GM21717 (cell line): ENCODE data around the gene HEXD.

Experiments used
- ATAC-seq: cut with Tn5 transposase; IDR thresholded peaks from one replicate; pipeline ENCODE4 v1.9.1; 2021; ENCODE audit warnings: mild to moderate bottlenecking, moderate library complexity; ENCODE audit not compliant: unreplicated experiment

The HEXD gene

GRCh38 chr17:82414548-82415281 is 3.4 kb upstream of the HEXD start:
- ATAC-seq = no peak

GRCh38 chr17:82415336-82415735 is 2.8 kb upstream of the HEXD start:
- ATAC-seq = no peak

GRCh38 chr17:82415786-82416185 is 2.4 kb upstream of the HEXD start:
- no peak for ATAC-seq

- no peak for ATAC-seq
These were observed 1.9 kb upstream of the HEXD start for GRCh38 chr17:82416264-82416663.

GRCh38 chr17:82416771-82417170 is 1.4 kb upstream of the HEXD start:
- no peak for ATAC-seq

- no peak for ATAC-seq
These were observed 1.4 kb downstream of the HEXD start for GRCh38 chr17:82419540-82419939.

- no peak for ATAC-seq
These were observed 6.1 kb downstream of the HEXD start for GRCh38 chr17:82424001-82424862.

GRCh38 chr17:82424863-82425159 is 6.7 kb downstream of the HEXD start:
- ATAC-seq = no peak

GRCh38 chr17:82428546-82428945 is 10.4 kb downstream of the HEXD start:
- no peak for ATAC-seq

GRCh38 chr17:82429824-82430223 is 11.7 kb downstream of the HEXD start:
- ATAC-seq = no peak

- no peak for ATAC-seq
These were observed 13.9 kb downstream of the HEXD start for GRCh38 chr17:82432017-82432416.

GRCh38 chr17:82433560-82434215 is 15.5 kb downstream of the HEXD start:
- no peak for ATAC-seq

- ATAC-seq = no peak
These were observed 16.0 kb downstream of the HEXD start for GRCh38 chr17:82434216-82434565.

GRCh38 chr17:82435103-82435502 is 17.0 kb downstream of the HEXD start:
- ATAC-seq = no peak

- no peak for ATAC-seq
These were observed 17.7 kb downstream of the HEXD start for GRCh38 chr17:82435601-82436583.

- ATAC-seq = no peak
These were observed 18.6 kb downstream of the HEXD start for GRCh38 chr17:82436601-82437324.

GRCh38 chr17:82437325-82437668 is 19.1 kb downstream of the HEXD start:
- ATAC-seq = no peak

- ATAC-seq = no peak
These were observed 20.4 kb downstream of the HEXD start for GRCh38 chr17:82438401-82439193.

GRCh38 chr17:82439194-82439828 is 21.2 kb downstream of the HEXD start:
- ATAC-seq = no peak
